ENCODE data around the gene APH1B.
"Not testable (repeated sequence)": the region's sequence is repeated elsewhere in the genome, so short reads cannot be mapped to it uniquely, and the experiment has no call there.

APH1B gene

GRCh38 chr15:63301088-63301487, 23.7 kb downstream of the APH1B start:
- no peak for DNase-seq

DNA sequence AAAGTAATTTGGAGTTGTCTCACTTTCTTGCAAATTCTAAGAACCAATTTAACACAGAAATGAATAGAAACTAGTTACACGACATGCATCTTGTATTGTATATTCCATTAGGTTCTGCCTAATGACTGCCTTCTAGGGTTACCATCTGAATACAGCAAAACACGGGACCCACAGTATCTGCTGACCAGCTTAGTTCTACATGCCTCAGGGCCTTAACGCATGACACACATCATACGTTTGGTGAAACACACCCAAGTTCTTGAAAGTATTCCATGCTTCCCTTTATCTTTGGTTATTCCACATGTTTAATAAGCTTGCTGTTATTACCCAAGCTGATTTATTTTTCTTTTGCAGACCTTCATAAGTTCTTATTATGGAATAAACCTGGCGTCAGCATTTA, 27.9 kb downstream of the APH1B start:
- DNase-seq: no peak

GRCh38 chr15:63306492-63307073, 29.2 kb downstream of the APH1B start:
- no peak for DNase-seq

DNA sequence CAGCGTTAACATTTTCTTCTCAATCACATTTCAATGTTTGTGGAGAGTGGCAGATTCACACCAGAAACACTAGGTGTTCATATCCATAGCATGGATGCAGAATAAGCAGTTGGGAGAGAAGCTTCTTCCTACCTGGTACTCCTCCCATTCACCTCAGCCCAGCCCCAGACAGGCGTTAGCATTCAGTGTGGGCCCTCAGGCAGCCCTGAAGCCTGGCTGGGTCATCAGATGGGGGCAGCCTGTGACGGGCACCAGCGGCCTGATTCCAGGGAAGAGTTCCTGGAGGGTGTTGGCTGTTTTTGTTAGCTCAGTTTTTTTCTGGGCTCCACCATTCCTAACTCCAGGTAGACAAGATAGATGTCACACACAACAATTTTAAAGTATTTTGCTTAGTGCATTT, 31.1 kb downstream of the APH1B start:
- DNase-seq: no peak

GRCh38 chr15:63308947-63309346, 31.5 kb downstream of the APH1B start:
- DNase-seq: no peak

DNA sequence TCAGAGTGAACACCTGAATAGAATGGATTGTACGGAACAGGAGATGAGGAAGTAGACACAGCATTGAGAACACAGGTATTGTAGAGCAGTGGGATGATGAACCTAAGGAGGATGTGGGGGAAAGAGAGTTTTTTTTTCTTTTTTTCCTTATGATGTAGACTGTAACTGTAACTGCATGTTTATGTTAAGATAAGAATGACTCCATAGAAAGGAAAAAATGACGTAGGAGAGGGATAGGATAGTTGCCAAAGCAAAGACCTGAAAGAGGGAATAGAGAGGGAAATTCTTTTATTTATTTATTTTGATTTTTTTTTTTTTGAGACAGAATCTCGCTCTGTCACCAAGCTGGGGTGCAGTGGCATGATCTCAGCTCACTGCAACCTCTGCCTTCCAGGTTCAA, 33.2 kb downstream of the APH1B start:
- no peak for DNase-seq

DNA sequence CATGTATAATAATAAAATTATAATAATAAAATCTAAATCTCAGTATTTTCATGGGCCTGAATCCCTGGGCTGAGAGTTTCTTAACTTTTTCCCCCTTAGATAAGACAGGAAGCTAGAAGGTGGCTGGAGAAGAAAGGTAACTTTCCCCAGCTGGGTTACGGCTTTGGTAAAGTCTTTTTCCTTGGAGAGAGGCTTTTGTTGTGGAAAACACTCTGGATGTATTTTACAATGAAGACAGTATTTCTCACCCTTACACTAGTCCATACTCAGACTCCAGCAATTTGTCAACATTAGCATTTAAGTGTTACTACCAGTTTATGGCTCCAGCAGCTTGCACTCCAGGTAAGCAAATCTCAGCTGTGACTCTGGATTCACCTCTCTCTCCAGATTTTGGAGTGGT, 34.9 kb downstream of the APH1B start:
- no peak for DNase-seq

GRCh38 chr15:63313825-63314224, 36.4 kb downstream of the APH1B start:
- DNase-seq: no peak

GRCh38 chr15:63314409-63314808, 37.0 kb downstream of the APH1B start:
- no peak for DNase-seq

DNA sequence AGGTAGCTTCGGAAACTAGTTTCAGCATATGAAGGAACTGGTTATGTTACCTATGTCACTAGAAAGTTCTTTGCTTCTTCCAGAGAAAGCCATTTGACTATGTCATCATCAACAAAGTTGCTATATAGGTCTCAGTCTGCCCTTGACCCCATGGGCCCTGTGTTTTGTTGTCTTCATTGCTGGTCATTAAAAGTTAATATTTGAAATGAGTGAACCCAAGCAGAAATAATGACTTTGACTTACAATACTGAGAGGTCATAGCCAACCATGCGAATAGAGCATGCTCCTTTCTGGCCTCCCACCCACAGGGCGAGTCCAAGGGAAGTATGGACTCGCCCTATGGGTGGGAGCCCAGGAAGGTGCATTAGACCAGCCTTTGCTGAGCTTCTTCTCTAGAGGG, 40.9 kb downstream of the APH1B start:
- DNase-seq: no peak

- DNase-seq: peak; percentile 41
These were observed 41.7 kb downstream of the APH1B start for GRCh38 chr15:63319065-63319464.

- DNase-seq: not testable (repeated sequence)
These were observed 43.0 kb downstream of the APH1B start for GRCh38 chr15:63320446-63320845.

GRCh38 chr15:63320981-63321380, 43.6 kb downstream of the APH1B start:
- DNase-seq: not testable (repeated sequence)

GRCh38 chr15:63321462-63321861, 44.1 kb downstream of the APH1B start:
- no peak for DNase-seq

GRCh38 chr15:63322541-63322940, 45.1 kb downstream of the APH1B start:
- no peak for DNase-seq

DNA sequence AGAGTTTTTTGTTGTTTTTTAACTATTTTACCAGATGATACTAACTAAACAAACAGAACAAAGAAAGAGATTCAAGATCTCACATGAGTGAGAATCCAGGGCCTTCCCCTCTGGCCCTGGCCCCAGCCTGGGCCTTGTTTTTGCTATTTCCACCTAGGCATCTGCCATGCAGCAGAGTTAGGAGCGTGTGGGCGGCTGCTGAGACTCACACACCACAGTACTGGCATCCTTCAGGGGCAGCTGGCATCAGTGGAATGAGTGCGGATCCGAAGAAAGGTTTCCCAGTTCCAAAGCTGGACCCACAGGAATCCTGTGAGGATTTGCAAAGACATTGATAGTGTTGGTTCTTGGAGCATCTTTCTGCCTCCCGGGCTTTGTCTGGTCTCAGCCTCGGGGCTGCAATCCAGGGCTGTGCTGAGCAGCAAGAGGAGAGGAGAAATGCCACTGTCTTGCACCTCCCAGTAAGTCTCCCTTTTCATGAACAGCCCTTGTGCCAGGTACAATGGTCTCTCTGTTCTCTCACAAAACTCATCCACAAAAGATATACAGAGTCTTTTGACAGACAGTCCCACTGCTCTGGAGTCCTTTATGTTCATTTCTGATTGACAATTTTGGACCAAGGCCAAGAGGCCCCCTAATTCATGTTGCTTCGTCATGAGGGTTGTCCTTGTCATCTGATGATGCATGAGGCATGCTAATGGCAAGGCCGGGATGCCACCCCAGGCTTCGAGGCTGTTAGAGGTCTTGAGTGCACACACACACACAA, 46.6 kb downstream of the APH1B start:
- DNase-seq: no peak

DNA sequence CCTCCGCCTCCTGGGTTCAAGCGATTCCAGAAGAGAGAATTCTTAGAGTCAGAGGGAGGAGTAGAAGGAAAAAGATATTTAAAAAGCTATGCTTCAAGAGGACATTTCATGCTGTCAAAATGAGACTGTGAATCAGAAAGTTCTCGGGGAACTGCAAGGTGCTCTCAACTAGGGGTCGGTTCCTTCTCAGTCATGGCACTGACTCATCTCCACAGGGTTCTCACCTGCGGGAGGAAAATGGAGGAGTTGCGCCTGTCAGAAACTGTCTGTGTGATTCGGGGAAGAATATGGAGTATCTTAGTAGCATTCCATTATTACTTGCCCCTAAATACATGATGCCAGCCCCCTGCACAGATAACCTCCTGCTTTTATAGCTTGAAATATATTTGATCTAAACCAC, 47.4 kb downstream of the APH1B start:
- DNase-seq: no peak

DNA sequence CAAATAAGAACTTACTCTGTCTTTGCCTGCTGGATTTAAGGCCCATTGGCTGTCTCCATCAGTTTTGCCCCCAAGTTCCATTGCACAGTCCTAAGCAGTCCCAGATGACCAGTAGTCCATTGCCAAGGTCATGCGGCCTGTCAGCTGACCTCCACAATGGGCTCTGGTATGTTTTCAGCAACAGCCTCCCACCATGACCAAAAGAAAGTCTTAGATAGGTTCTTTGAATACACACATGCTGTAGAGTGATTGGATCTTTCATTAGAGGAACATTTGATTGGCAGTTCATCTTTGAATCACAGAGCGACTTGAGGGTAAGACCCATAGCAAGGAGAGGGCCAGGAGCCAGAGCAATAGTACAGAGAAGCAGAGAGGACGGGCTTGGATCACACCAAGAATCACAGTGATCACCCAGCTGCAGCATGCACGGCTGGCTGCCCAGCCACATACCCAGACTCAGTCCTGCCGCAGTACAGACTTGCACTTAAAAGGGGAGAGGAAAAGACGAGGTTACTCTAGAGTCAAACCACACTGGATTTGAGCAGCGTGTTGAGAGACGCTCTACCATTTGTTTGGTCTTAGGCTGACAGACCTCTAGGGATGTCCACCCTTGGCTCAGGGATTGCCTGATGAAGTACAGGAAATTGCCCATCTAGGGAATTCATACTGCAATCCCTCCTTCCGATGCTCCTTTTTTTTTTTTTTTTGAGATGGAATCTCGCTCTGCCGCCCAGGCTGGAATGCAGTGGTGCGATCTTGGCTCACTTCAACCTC, 50.4 kb downstream of the APH1B start:
- DNase-seq: no peak

GRCh38 chr15:63329567-63330350, 52.4 kb downstream of the APH1B start:
- no peak for DNase-seq

GRCh38 chr15:63330926-63331325, 53.5 kb downstream of the APH1B start:
- no peak for DNase-seq

DNA sequence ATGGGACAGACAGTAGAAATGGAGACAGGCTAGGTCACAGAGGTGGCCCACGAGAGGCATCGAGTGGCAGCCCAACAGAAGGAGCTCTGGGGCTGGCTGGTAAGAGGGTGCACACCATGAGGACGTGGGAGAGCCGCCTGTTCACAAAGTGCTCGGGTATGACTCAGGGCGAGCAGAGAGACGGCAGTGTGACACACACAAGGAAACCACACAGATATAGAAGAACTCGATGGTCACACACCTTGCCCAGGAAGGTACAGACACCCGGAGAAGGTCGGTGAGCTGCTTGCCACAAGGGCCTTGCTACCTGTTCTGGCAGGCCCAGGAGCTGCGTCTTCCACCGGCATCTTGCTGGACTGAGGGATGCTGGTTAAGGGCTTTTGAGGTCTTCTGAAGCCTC, 54.1 kb downstream of the APH1B start:
- DNase-seq: no peak

DNA sequence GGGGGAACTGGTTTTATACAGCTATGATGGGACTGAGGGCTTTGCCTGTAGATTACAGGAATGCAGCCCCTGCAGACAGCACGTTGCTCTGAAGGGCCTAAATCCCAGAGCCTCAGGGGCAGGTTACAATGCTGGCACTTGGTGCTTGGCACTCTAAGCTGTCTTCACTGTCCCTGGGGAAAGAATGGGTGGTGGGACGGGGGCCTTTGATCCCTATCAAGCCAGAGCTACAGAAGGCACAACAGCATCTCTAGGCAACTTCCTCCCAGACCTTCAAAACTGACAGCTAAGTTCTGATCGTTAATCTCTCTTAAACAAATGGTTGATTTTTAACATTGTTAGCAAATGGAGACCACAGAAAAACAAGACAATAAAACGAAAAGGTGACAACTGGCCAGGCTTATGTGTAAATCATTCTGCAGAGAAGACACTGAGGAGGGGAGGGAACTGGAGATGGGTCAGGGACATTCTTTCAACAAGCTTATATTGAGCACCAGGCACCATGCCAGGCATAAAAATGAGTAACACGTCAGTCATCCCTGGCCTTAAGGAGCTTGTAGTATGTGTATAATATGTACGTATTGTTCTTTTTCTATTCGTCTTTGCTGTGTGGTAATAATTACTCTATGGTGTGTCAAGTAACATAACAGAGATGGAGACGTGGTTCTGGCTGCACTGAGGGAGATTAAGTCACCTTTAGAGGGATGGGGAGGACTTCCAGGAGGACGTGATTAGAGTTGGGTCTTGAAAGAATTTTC, 55.1 kb downstream of the APH1B start:
- peak; percentile 92 for DNase-seq

GRCh38 chr15:63334821-63335220, 57.4 kb downstream of the APH1B start:
- no peak for DNase-seq

Measured in HCEC 1CT (cell line).